Activated CD8-positive, alpha-beta memory T cell treated with anti-CD3 and anti-CD28 coated beads, Interleukin-2, amount 50 U/mL, for 48 hours (primary cell): ENCODE data around the gene NLRP7.
"Not testable (repeated sequence)": the region's sequence is repeated elsewhere in the genome, so short reads cannot be mapped to it uniquely, and the experiment has no call there.

Experiments used
- DNase-seq: peaks from one replicate; pipeline ENCODE4 v3.0.0-alpha.2; 2020

The NLRP7 gene

GRCh38 chr19:54947381-54947780 lies at the start of gene NLRP7:
Gene NLRP7, minus strand, starts transcription at chr19:54947530.
- no peak for DNase-seq

- DNase-seq, result no peak
These were observed 48.2 kb upstream of the NLRP7 start for GRCh38 chr19:54995561-54995960.

GRCh38 chr19:54989531-54989930 lies 42.2 kb upstream of the NLRP7 start:
- not testable (repeated sequence) for DNase-seq

DNA sequence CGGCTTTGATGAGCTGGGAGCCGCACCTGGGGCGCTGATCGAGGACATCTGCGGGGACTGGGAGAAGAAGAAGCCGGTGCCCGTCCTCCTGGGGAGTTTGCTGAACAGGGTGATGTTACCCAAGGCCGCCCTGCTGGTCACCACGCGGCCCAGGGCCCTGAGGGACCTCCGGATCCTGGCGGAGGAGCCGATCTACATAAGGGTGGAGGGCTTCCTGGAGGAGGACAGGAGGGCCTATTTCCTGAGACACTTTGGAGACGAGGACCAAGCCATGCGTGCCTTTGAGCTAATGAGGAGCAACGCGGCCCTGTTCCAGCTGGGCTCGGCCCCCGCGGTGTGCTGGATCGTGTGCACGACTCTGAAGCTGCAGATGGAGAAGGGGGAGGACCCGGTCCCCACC lies 35.2 kb upstream of the NLRP7 start:
- not testable (repeated sequence) for DNase-seq

DNA sequence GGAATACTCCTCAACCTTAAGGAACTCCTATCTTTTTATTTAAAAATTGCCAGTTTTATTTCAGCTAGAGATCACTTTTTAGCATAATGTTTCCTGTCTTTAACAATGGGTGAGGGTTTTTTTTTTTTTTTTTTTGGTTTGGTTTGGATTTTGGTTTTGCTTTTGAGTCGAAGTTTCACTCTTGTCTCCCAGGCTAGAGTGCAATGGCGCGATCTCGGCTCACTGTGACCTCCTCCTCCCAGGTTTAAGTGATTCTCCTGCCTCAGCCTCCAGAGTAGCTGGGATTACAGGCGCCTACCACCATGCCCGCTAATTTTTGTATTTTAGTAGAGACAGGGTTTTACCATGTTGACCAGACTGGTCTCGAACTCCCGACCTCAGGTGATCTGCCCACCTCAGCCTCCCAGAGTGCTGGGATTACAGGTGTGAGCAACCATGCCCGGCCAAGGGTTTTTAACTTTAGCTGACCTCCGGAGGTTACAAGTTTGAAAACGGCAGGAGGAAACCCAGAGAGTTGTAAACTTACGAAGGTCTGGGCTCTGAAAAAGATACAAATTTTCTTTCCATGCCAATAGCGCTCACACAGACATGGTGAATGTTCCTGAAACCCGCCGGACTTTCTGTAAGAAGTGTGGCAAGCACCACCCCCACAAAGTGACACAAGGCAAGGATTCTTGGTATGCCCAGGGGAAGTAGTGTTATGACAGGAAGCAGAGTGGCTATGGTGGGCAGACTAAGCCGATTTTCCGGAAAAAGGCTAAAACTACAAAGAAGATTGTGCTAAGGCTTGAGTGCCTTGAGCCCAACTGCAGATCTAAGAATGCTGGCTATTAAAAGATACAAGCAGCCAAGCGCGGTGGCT lies 26.1 kb upstream of the NLRP7 start:
- not testable (repeated sequence) for DNase-seq

GRCh38 chr19:54971446-54971845 lies 24.1 kb upstream of the NLRP7 start:
- DNase-seq, result not testable (repeated sequence)

DNA sequence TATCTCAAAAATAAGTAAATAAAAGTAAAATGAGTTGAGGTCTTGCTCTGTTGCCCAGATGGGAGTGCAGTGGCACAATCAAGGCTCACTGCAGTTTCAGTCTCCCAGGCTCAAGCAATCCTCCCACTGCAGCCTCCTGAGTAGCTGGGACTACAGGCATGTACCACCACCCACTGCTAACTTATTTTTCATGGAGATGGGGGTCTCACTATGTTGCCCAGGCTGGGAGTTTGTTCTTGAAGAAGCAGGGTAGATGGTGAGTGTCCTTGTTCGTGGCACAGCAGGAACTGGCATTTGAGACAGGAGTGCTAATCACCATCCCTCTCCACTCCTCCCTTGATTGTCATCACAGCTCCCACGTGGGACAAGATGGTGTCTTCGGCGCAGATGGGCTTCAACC lies 22.3 kb upstream of the NLRP7 start:
- DNase-seq, result no peak

DNA sequence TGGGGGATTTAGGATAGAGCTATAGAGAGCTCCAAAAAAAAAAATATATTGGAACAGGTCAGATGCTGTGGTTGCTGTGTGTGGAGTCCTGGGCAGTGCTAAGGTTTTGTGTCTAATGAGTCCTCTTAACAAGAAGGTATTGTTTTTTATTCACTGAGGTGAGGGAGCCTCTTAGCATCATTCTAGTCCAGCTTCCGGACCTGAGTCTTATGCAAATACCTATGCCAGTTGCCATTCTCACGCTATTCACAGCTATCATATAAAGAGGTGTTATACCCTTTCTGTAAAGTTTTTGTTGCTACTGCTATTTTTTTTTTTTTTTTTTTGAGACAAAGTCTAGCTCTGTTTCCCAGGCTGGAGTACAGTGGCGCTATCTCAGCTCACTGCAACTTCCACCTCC lies 20.3 kb upstream of the NLRP7 start:
- no peak for DNase-seq

DNA sequence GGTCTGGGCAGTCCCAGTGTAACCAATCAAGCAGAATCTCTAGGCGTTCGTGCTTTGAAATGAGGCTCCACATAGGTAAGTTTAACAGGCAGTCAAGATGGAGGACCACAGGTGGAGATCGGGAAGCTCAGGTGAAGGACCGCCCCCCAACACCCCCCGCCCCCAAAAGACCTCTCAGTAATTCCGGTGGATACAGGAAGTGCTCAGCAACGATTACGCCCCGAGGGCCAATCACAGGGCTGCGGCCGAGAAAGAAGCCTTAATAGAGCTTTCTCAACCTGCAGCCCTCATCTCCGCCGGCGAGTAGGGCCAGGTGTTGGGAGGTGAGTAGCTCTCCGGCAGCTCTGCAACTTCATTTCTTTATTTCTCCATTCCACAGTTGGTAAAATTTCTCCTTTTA lies 17.7 kb upstream of the NLRP7 start:
- DNase-seq, result not testable (repeated sequence)

GRCh38 chr19:54959840-54960239 lies 12.5 kb upstream of the NLRP7 start:
- DNase-seq, result no peak

GRCh38 chr19:54955376-54955775 lies 8.0 kb upstream of the NLRP7 start:
- no peak for DNase-seq

- not testable (repeated sequence) for DNase-seq
These were observed 6.0 kb upstream of the NLRP7 start for GRCh38 chr19:54953345-54953713.

DNA sequence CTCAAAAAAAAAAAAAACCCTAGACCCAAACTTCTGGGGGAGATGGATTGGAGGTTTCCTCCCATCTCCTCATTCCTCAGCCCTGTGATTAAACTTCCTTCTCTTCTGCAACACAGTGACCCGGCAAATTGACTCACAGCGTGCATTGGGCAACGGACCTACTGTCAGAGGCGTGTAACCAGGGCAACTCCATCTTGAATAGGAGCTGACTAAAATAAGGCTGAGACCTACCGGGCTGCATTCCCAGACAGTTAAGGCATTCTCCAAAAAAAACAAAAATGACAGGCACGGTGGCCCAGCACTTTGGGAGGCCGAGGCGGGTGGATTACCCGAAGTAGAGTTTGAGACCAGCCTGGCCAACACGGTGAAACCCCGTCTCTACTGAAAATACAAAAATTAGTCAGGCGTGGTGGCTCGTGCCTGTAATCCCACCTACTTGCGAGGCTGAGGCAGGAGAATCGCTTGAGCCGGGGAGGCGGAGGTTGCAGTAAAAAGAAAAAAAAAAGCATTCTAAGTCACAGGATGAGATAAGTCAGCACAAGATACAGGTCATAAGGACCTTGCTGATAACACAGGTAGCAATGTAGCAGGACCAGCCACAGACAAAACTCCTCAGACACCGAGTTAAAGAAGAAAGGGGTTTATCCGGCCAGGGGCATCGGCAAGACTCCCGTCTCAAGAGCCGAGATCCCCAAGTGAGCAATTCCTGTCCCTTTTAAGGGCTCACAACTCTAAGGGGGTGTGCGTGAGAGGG lies 5.4 kb upstream of the NLRP7 start:
- DNase-seq, result no peak

DNA sequence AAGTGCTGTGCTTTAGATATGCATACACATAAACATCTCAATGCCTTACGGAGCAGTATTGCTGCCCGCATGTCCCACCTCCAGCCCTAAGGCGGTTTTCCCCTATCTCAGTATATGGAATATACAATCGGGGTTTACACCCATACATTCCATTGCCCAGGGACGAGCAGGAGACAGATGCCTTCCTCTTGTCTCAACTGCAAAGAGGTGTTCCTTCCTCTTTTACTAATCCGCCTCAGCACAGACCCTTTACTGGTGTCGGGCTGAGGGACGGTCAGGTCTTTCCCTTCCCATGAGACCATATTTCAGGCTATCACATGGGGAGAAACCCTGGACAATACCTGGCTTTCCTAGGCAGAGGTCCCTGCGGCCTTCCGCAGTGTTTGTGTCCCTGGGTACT lies 3.2 kb upstream of the NLRP7 start:
- not testable (repeated sequence) for DNase-seq

DNA sequence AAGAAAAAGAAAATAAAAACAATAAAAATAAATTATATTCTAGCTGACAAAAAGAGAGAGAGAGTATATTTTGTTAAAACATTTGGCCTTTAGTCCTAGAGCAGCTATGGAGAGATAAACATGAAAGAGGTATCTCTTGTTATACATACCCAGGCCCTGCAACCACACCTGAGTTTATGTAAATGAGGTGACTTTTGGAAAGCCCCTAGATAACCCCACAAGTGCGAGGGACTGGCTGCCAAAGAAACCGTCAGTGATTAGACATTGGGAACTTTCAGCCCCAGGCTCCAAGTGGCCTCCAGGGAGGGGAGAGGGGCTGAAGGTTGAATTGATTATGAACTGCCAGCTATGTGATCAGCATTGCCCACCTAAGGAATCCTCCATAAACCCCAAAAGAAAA lies 2.1 kb upstream of the NLRP7 start:
- no peak for DNase-seq

GRCh38 chr19:54943772-54944361 lies 3.5 kb downstream of the NLRP7 start:
- not testable (repeated sequence) for DNase-seq

DNA sequence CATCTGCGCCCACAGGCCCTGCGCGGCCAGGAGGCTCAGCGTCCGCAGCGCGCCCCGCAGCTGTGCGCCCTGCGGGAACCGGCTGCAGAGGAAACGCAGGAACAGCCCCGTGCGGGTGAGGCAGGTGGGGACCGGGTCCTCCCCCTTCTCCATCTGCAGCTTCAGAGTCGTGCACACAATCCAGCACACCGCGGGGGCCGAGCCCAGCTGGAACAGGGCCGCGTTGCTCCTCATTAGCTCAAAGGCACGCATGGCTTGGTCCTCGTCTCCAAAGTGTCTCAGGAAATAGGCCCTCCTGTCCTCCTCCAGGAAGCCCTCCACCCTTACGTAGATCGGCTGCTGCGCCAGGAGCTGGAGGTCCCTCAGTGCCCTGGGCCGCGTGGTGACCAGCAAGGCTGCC lies 7.8 kb downstream of the NLRP7 start:
- DNase-seq, result not testable (repeated sequence)

GRCh38 chr19:54938906-54939305 lies 8.4 kb downstream of the NLRP7 start:
- no peak for DNase-seq

- no peak for DNase-seq
These were observed 9.4 kb downstream of the NLRP7 start for GRCh38 chr19:54937926-54938325.

DNA sequence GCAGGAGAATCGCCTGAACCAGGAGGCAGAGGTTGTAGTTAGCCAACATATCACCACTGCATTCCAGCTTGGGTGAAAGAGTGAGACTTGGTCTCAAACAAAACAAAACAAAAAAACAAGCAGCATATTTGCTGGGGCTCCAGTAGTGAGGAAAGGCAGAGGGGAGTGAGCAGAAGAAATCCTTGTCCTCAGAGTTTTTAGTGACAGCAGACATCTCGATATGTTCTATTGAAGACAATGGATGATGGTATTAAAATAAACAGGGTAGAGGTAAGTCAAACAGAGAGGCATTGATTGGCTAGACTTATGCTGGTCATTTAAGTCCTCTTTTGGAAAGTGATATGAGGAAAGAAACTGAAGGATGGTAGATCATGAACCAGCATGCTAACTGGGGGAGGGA lies 19.0 kb downstream of the NLRP7 start:
- no peak for DNase-seq

DNA sequence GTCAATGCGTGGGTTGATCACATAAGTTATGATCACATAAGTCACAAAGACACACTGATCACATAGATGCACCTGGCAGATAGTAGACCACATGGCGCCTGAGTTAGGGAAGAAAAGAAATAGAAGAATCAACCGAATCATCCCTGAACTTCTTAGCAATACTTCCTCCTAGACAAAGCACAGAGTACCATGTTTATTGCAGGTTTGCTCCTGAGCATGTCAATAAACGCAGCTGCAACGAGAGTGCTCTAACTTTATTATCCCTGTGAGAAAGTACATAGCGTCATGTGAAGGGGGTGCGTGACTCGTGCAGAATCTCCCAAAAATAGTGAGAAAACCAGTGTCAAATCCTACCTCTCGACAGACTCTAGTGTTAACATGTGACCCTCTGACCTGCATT lies 24.1 kb downstream of the NLRP7 start:
- no peak for DNase-seq

DNA sequence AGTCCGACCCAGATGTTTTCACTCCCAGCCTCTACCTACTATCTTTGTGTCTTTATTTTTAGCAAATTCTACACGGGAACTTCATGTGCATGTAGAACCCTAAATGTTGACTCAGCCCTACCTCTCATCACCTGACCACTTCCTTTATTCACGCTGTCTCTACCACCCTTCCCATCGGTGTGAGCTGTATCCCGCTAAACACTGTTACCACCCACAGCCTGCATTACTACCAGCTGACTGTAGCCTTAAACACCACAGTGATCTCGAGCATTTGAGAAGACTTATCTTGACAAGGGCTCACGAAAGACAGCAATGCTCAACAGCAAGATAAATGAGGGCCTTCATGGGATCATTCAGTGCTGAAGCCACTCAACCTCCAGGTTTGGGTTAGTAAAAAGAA lies 26.2 kb downstream of the NLRP7 start:
- DNase-seq, result no peak

DNA sequence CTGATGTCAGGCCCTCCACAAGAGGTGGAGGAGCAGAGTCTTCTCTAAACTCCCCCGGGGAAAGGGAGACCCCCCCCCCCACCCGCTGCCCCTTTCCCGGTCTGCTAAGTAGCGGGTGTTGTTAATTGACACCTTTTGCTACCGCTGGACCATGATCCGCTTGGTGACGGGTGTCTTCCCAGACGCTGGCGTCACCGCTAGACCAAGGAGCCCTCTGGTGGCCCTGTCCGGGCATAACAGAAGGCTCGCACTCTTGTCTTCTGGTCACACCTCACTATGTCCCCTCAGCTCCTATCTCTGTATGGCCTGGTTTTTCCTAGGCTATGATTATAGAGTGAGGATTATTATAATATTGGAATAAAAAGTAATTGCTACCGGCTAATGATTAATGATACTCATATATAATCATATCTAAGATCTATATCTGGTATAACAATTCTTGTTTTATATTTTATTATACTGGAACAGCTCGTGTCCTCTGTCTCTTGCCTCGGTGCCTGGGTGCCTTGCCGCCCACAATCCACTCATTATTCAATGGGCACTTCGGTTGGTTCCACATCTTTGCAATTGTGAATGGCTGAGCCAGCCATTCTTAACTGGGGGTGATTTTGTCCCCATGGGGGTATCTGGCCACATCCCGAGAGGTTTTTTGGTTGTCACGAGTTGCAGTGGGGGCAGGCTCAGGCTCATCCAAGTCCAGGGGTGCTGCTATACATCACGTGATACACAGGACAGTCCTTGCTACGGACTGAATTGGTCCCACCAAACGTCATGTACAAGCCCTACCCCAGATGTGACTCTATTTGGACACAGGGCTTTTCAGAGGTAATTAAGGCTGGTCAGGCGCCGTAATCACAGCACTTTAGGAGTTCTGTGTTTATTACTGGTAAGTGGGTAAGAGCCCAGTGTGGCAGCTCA lies 27.4 kb downstream of the NLRP7 start:
- not testable (repeated sequence) for DNase-seq
